DOHH2 (cell line): ENCODE data around the gene GH2.
"Not testable (repeated sequence)": the region's sequence is repeated elsewhere in the genome, so short reads cannot be mapped to it uniquely, and the experiment has no call there.

ENCODE experiments used
- H3F3A ChIP-seq: fragments of 200-600 bp; sonication (generic), shearing (Covaris generic); 2 replicates; pipeline ENCODE4 v1.6.0; 2016; ENCODE audit warnings: antibody characterized with exemption, mild to moderate bottlenecking; ENCODE audit not compliant: control insufficient read depth, insufficient read depth
- H3K27ac ChIP-seq: fragments of 200-600 bp; sonication (generic); 2 replicates; pipeline ENCODE4 v1.5.1; 2014; ENCODE audit warnings: low read depth, mild to moderate bottlenecking, low read length, moderate library complexity
- H3K27me3 ChIP-seq: fragments of 200-600 bp; sonication (generic); 2 replicates; pipeline ENCODE4 v1.6.1; 2014; ENCODE audit warnings: mild to moderate bottlenecking, low read length, mixed read lengths; ENCODE audit not compliant: control insufficient read depth
- H3K36me3 ChIP-seq: fragments of 200-600 bp; sonication (generic); 2 replicates; pipeline ENCODE4 v1.6.1; 2014; ENCODE audit warnings: mild to moderate bottlenecking, low read length, moderate library complexity, mixed read lengths; ENCODE audit not compliant: control insufficient read depth
- H3K4me1 ChIP-seq: fragments of 200-600 bp; sonication (generic); 2 replicates; pipeline ENCODE4 v1.6.1; 2014; ENCODE audit warnings: mild to moderate bottlenecking, low read length, mixed read lengths; ENCODE audit not compliant: control insufficient read depth
- H3K4me2 ChIP-seq: fragments of 200-600 bp; sonication (generic); 2 replicates; pipeline ENCODE4 v1.6.0; 2014; ENCODE audit warnings: mild to moderate bottlenecking, low read length, moderate library complexity
- H3K4me3 ChIP-seq: fragments of 200-600 bp; sonication (generic); 2 replicates; pipeline ENCODE4 v1.5.1; 2014; ENCODE audit warnings: mild to moderate bottlenecking, low read length, mixed read lengths
- H3K79me2 ChIP-seq: fragments of 200-600 bp; sonication (generic); 2 replicates; pipeline ENCODE4 v1.6.1; 2014; ENCODE audit warnings: mild to moderate bottlenecking, low read length, mixed read lengths; ENCODE audit not compliant: control insufficient read depth
- H3K9me2 ChIP-seq: fragments of 200-600 bp; sonication (generic); replicated peaks from 2 replicates; pipeline ENCODE4 v1.6.1; 2014; ENCODE audit warnings: mild to moderate bottlenecking, low read length, mixed read lengths; ENCODE audit not compliant: control insufficient read depth
- H3K9me3 ChIP-seq: fragments of 200-600 bp; sonication (generic); 2 replicates; pipeline ENCODE4 v1.6.1; 2014; ENCODE audit warnings: antibody characterized with exemption, low read length, mixed read lengths; ENCODE audit not compliant: control insufficient read depth, insufficient read depth
- H4K20me1 ChIP-seq: fragments of 200-600 bp; sonication (generic); 2 replicates; pipeline ENCODE4 v1.6.0; 2014; ENCODE audit warnings: low read depth, mild to moderate bottlenecking, antibody characterized with exemption, low read length, moderate library complexity; ENCODE audit not compliant: control insufficient read depth, insufficient read depth
- EZH2phosphoT487 ChIP-seq: fragments of 200-600 bp; sonication (generic); IDR thresholded peaks from 2 replicates; pipeline ENCODE4 v1.6.1; 2017; ENCODE audit warnings: borderline replicate concordance, mild to moderate bottlenecking, antibody characterized with exemption, low read length, moderate library complexity, mixed read lengths
- TF ChIP-seq, protein P1 (sequence below): fragments of 200-600 bp; sonication (generic); IDR thresholded peaks from one replicate; pipeline ENCODE4 v1.5.1; 2014; ENCODE audit warnings: antibody characterized with exemption, mild to moderate bottlenecking, low read depth, low read length; ENCODE audit not compliant: poor library complexity, severe bottlenecking

GH2 gene

DNA sequence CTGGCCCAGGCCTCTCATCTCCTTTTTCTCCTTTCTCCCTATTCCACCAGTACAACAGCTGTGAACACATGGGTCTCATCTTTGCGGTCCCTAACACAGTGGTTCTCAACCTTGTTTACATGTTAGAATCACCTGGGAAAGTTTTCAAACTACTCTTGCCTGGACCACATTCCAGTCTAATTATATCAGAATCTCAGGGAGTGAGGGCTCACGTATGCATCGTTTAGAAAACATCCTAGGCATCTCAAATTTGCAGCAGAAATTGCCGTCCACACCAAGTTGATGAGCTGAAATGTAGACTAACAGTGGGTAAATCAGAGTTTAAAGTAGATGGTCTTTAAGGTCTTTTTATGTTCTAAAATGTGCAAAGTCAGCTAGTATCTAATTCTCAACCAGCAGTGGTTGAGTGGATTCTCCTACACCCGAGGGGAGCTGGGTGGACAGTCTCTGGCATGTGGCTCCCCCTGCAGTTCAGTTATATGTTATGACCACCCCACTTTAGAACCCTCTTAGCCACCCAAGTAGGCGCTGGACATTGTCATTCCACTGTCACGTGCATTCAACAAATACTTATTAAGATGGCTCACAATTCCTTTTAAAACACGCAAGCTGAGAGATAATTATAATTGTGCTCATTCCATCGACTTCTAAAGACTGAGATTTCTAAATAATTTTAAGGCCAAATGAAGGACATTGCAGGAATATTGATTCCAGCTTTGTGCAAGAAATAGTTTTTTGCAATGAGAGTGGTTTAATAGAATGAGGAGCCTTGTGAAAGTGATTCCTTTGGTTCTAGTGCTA, 12.1 kb downstream of the GH2 start:
- H3F3A ChIP-seq, H4K20me1 ChIP-seq, H3K27ac ChIP-seq, H3K36me3 ChIP-seq, H3K4me3 ChIP-seq, H3K9me2 ChIP-seq, H3K27me3 ChIP-seq, H3K9me3 ChIP-seq, H3K4me2 ChIP-seq, H3K79me2 ChIP-seq: not testable (repeated sequence)
- TF ChIP-seq, protein P1, sequence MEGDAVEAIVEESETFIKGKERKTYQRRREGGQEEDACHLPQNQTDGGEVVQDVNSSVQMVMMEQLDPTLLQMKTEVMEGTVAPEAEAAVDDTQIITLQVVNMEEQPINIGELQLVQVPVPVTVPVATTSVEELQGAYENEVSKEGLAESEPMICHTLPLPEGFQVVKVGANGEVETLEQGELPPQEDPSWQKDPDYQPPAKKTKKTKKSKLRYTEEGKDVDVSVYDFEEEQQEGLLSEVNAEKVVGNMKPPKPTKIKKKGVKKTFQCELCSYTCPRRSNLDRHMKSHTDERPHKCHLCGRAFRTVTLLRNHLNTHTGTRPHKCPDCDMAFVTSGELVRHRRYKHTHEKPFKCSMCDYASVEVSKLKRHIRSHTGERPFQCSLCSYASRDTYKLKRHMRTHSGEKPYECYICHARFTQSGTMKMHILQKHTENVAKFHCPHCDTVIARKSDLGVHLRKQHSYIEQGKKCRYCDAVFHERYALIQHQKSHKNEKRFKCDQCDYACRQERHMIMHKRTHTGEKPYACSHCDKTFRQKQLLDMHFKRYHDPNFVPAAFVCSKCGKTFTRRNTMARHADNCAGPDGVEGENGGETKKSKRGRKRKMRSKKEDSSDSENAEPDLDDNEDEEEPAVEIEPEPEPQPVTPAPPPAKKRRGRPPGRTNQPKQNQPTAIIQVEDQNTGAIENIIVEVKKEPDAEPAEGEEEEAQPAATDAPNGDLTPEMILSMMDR: peak; percentile 48
- H3K4me1 ChIP-seq: peaks cover 16% of the 10 kb centered on the region

GRCh38 chr17:63866625-63867024, 15.1 kb downstream of the GH2 start:
- H4K20me1 ChIP-seq, H3K9me3 ChIP-seq: not testable (repeated sequence)
- H3K4me2 ChIP-seq: peak overlapping the region; percentile 47

DNA sequence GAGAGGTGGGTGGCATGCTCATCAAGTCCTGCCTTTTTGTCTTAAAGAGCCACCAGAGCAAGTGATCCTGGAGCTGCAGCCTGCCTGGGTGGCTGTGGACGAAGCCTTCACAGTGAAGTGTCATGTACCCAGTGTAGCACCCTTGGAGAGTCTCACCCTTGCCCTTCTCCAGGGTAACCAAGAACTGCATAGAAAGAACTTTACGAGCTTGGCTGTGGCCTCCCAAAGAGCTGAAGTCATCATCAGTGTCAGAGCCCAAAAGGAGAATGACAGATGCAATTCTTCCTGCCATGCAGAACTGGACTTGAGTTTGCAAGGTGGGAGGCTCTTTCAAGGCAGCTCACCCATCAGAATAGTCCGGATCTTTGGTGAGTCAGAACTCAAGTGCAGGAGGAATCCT, 22.5 kb downstream of the GH2 start:
- TF ChIP-seq, protein P1: no peak
- TF ChIP-seq EZH2phosphoT487: no peak
- Histone ChIP-seq H3F3A (no peaks in the 10 kb centered on the region), H3K27me3 (peaks cover 24% of the 10 kb centered on the region), H3K4me3 (no peak overlapping the region), H4K20me1 (no peaks in the 10 kb centered on the region), H3K36me3 (no peaks in the 10 kb centered on the region), H3K27ac (no peak overlapping the region), H3K79me2 (no peaks in the 10 kb centered on the region), H3K4me2 (no peak overlapping the region), H3K9me2 (no peaks in the 10 kb centered on the region), H3K9me3 (no peaks in the 10 kb centered on the region), H3K4me1 (no peaks in the 10 kb centered on the region)

More at GRCh38 chr17:63866625-63867024, 15.1 kb downstream of the GH2 start:
- H3K4me3 ChIP-seq, H3K36me3 ChIP-seq, H3K27ac ChIP-seq, H3K9me2 ChIP-seq, H3K79me2 ChIP-seq, H3K27me3 ChIP-seq, H3F3A ChIP-seq: not testable (repeated sequence)
- peaks cover 16% of the 10 kb centered on the region for H3K4me1 ChIP-seq

- not testable (repeated sequence) for H3K27ac ChIP-seq, H3K4me2 ChIP-seq, H3K4me1 ChIP-seq
These were observed 25.3 kb downstream of the GH2 start for GRCh38 chr17:63856425-63856824.

More at GRCh38 chr17:63856425-63856824, 25.3 kb downstream of the GH2 start:
- peaks cover 24% of the 10 kb centered on the region for H3K27me3 ChIP-seq
- not testable (repeated sequence) for H3K79me2 ChIP-seq, H3F3A ChIP-seq, H4K20me1 ChIP-seq, H3K36me3 ChIP-seq, H3K9me2 ChIP-seq, H3K9me3 ChIP-seq, H3K4me3 ChIP-seq
